Spleen (tissue), 7 donors: ENCODE measurements around the gene DAAM2.

Source experiments
- CTCF ChIP-seq, 11 experiments: fragments of 200-600 bp in 7 of 11; fragments of 450-650 bp in 4 of 11; sonication (generic) in 4 of 11; IDR thresholded peaks in 8 of 11; conservative IDR thresholded peaks in 3 of 11; 1 replicate in 7 of 11; 2 replicates in 4 of 11; pipeline versions ENCODE4 v1.4.0 to v1.8.0; 2016 to 2021; ENCODE audit warnings: antibody characterized with exemption in 11 of 11, inconsistent platforms in 4 of 11, mild to moderate bottlenecking in 1 of 11
- POLR2A ChIP-seq, 3 donors: fragments of 450-650 bp; IDR thresholded peaks; one replicate each; pipeline ENCODE4 v1.5.1; 2017; ENCODE audit warnings: antibody characterized with exemption in 3 of 3, mild to moderate bottlenecking in 1 of 3
- POLR2AphosphoS5 ChIP-seq, 3 donors: sonication (generic); formaldehyde crosslinking; IDR thresholded peaks; one replicate each; pipeline ENCODE4 v1.5.1; 2017; ENCODE audit warnings: antibody characterized with exemption in 3 of 3
- donor health status: DM: no; HTN: no; CAD: no; lungs with moderate emphysema.
- donor health status: DM: no; HTN: no; CAD: no.
- donor health status: DM: no; HTN: no; CAD: no.

- TF ChIP-seq POLR2A (IDR thresholded peaks at IDR 0.05) (no peak), POLR2AphosphoS5 (IDR thresholded peaks at IDR 0.05) (no peak), CTCF (IDR thresholded peaks at IDR 0.05 in 8 of 11, conservative IDR thresholded peaks at IDR 0.05 in 3 of 11) (no peak)
Measured at GRCh38 chr6:39922821-39923220, 130.6 kb downstream of the DAAM2 start.
